Mesendoderm (in vitro differentiated cells): Measurements from ENCODE around the gene SH3RF1.

Source experiments
- DNase-seq: peaks from one replicate; pipeline ENCODE4 v3.0.0; 2013
- H2AK5ac ChIP-seq: 2 replicates; pipeline ENCODE4 v1.6.1; 2013; ENCODE audit warnings: low read length, inconsistent platforms
- H2BK120ac ChIP-seq: 2 replicates; pipeline ENCODE4 v1.6.1; 2013; ENCODE audit warnings: low read depth, mild to moderate bottlenecking, low read length, moderate library complexity, mixed read lengths
- H2BK15ac ChIP-seq: replicated peaks from 2 replicates; pipeline ENCODE4 v1.6.1; 2013; ENCODE audit warnings: low read depth, mild to moderate bottlenecking, moderate library complexity
- H2BK5ac ChIP-seq: 2 replicates; pipeline ENCODE4 v1.6.1; 2013; ENCODE audit warnings: low read length, inconsistent platforms
- H3K18ac ChIP-seq: 2 replicates; pipeline ENCODE4 v1.6.1; 2013; ENCODE audit warnings: mild to moderate bottlenecking, low read length, mixed read lengths
- H3K23ac ChIP-seq: one replicate; pipeline ENCODE4 v1.6.1; 2013; ENCODE audit warnings: low read length
- H3K27ac ChIP-seq: 2 replicates; pipeline ENCODE4 v1.5.1; 2013; ENCODE audit warnings: low read depth, mild to moderate bottlenecking, inconsistent platforms, low read length, moderate library complexity
- H3K27me3 ChIP-seq: 2 replicates; pipeline ENCODE4 v1.6.1; 2013; ENCODE audit warnings: low read length, control low read depth, mild to moderate bottlenecking, inconsistent platforms; ENCODE audit not compliant: insufficient read depth, poor library complexity
- H3K36me3 ChIP-seq: 2 replicates; pipeline ENCODE4 v1.6.1; 2013; ENCODE audit warnings: low read length, inconsistent platforms; ENCODE audit not compliant: control insufficient read depth, insufficient read depth
- H3K4ac ChIP-seq: one replicate; pipeline ENCODE4 v1.6.1; 2013; ENCODE audit warnings: low read depth, mild to moderate bottlenecking, low read length, moderate library complexity
- H3K4me1 ChIP-seq: 2 replicates; pipeline ENCODE4 v1.6.1; 2013; ENCODE audit warnings: low read depth, low read length, inconsistent platforms; ENCODE audit not compliant: control insufficient read depth
- H3K4me2 ChIP-seq: 2 replicates; pipeline ENCODE4 v1.6.1; 2013; ENCODE audit warnings: low read length
- H3K4me3 ChIP-seq: 2 replicates; pipeline ENCODE4 v1.5.1; 2013; ENCODE audit warnings: mild to moderate bottlenecking, low read length
- H3K56ac ChIP-seq: one replicate; pipeline ENCODE4 v1.6.1; 2013; ENCODE audit warnings: low read length
- H3K79me1 ChIP-seq: 2 replicates; pipeline ENCODE4 v1.6.1; 2013; ENCODE audit warnings: low read length, inconsistent platforms
- H3K79me2 ChIP-seq: 2 replicates; pipeline ENCODE4 v1.6.1; 2013; ENCODE audit warnings: mild to moderate bottlenecking, low read length; ENCODE audit not compliant: control insufficient read depth, insufficient read depth
- H3K9ac ChIP-seq: 2 replicates; pipeline ENCODE4 v1.6.1; 2013; ENCODE audit warnings: low read length, inconsistent platforms
- H4K5ac ChIP-seq: one replicate; pipeline ENCODE4 v1.6.1; 2013; ENCODE audit warnings: low read length
- H4K8ac ChIP-seq: one replicate; pipeline ENCODE4 v1.6.1; 2013; ENCODE audit warnings: low read depth, mild to moderate bottlenecking, control low read depth, low read length, moderate library complexity
- WGBS: extraction: QIAGEN DNeasy Blood & Tissue Kit; methylation state at CpG from one replicate; pipeline ENCODE4 v1.1.7; 2013; ENCODE audit warnings: low lambda C conversion rate, missing lambda C conversion rate; ENCODE audit not compliant: insufficient coverage; ENCODE audit errors: extremely low coverage; 5-methylcytosine and 5-hydroxymethylcytosine counted together

SH3RF1 gene

DNA sequence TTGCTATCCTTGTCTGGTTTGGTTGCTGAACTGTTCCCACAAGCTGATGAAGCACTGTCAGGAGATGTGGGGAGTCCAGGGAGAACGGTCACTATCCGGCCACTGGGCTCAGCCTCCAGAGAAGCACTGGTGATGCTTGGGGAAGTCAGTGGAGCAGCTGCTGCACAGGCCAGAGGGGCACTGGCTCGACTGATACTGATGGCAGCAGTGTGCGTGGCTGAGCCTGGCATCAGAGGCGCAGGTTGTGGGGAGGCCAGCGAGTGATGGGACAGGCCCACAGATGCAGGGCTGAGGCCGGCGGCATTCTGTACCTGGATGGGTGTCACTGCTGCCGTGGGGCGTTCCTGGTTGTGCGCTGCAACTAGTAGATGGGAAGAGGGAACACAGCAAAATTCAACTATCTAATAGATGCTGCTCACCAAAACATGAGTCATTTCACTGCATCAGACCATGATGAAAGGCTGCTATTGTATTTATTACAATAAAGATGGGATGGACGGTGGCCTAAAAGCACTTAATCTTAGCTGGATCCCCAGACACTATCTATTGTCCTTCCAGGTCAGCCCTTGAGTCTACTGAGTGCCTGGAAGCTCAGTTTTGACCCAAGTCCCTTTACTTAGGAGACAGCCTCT lies 154.4 kb downstream of the SH3RF1 start:
- no peak overlapping the region for H3K9ac ChIP-seq
- WGBS: no CpG with 5 or more reads among the region's 12 CpGs
- no peak overlapping the region for H3K23ac ChIP-seq
- no peak overlapping the region for H3K56ac ChIP-seq
- H2BK5ac ChIP-seq: no peak overlapping the region
- peaks cover 2% of the 10 kb centered on the region for H3K36me3 ChIP-seq
- no peak overlapping the region for H4K5ac ChIP-seq
- H2BK15ac ChIP-seq: no peak overlapping the region
- H3K4ac ChIP-seq: no peak overlapping the region
- no peaks in the 10 kb centered on the region for H3K27me3 ChIP-seq
- no peak for DNase-seq
- no peaks in the 10 kb centered on the region for H3K4me1 ChIP-seq
- no peak overlapping the region for H2BK120ac ChIP-seq
- H4K8ac ChIP-seq: no peak overlapping the region
- no peaks in the 10 kb centered on the region for H3K79me1 ChIP-seq
- H3K79me2 ChIP-seq: no peaks in the 10 kb centered on the region
- H2AK5ac ChIP-seq: no peak overlapping the region
- H3K27ac ChIP-seq: no peak overlapping the region
- H3K4me3 ChIP-seq: no peak overlapping the region
- no peak overlapping the region for H3K18ac ChIP-seq
- H3K4me2 ChIP-seq: no peak overlapping the region

DNA sequence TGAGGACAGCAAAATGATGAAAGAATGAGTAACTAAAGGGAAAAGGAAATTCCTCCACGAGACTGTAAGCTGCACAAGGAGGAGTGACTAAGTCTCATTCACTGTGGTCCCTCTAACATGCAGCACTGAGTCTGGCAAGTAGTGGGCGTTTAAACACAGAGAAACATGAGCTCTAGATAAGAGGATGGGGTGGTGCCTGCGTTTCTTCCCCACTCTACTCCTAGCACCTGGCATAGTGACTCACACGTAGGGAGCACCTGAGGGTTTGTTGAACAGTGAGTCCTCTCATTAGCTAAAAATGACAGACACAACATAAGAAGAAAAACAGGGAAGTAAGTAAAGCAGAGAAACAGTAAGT lies 154.9 kb downstream of the SH3RF1 start:
- WGBS: no CpG with 5 or more reads among the region's 4 CpGs
- H3K18ac ChIP-seq: no peak overlapping the region
- H3K56ac ChIP-seq: no peak overlapping the region
- no peaks in the 10 kb centered on the region for H3K79me2 ChIP-seq
- H3K4ac ChIP-seq: no peak overlapping the region
- H3K4me3 ChIP-seq: no peak overlapping the region
- no peak overlapping the region for H4K8ac ChIP-seq
- H3K27me3 ChIP-seq: no peaks in the 10 kb centered on the region
- H3K79me1 ChIP-seq: no peaks in the 10 kb centered on the region
- no peak overlapping the region for H2BK15ac ChIP-seq
- H4K5ac ChIP-seq: no peak overlapping the region
- H3K4me1 ChIP-seq: no peaks in the 10 kb centered on the region
- H2BK120ac ChIP-seq: no peak overlapping the region
- peaks cover 2% of the 10 kb centered on the region for H3K36me3 ChIP-seq
- no peak overlapping the region for H3K4me2 ChIP-seq
- no peak overlapping the region for H3K27ac ChIP-seq
- H3K9ac ChIP-seq: no peak overlapping the region
- peak; percentile 66 for DNase-seq
- no peak overlapping the region for H2BK5ac ChIP-seq
- no peak overlapping the region for H2AK5ac ChIP-seq
- H3K23ac ChIP-seq: no peak overlapping the region

DNA sequence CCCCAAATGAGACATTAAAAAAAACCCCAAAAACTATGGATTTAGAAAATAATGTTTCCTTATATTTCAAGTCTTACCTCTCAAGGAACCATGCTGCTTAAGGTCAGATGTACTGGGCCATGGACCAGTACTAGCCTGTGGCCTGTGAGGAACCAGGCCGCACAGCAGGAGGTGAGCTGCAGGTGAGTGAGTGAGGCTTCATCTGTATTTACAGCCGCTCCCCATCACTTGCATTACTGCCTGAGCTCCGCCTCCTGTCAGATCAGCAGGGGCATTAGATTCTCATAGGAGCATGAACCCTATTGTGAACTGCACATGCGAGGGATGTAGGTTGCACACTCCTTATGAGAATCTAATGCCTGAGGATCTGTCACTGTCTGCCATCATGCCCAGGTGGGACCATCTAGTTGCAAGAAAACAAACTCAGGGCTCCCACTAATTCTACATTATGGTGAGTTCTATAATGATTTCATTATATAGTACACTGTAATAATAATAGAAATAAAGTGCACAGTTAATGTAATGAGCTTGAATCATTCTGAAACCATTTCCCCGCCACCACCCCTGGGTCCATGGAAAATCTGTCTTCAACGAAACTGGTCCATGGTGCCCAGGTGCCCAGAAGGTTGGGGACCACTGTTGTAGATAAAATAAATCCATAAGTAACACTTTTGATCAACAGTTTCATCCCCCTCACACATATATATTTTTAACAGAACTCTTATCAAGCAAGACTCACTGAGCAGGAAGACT lies 155.4 kb downstream of the SH3RF1 start:
- no peak overlapping the region for H2BK15ac ChIP-seq
- peaks cover 2% of the 10 kb centered on the region for H3K36me3 ChIP-seq
- H3K4me1 ChIP-seq: no peaks in the 10 kb centered on the region
- no peaks in the 10 kb centered on the region for H3K79me2 ChIP-seq
- no peak overlapping the region for H3K27ac ChIP-seq
- no peak overlapping the region for H2BK120ac ChIP-seq
- H3K4me2 ChIP-seq: no peak overlapping the region
- WGBS: no CpG with 5 or more reads among the region's 6 CpGs
- no peaks in the 10 kb centered on the region for H3K79me1 ChIP-seq
- H3K4me3 ChIP-seq: no peak overlapping the region
- no peak overlapping the region for H4K8ac ChIP-seq
- H3K4ac ChIP-seq: no peak overlapping the region
- H3K27me3 ChIP-seq: no peaks in the 10 kb centered on the region
- no peak overlapping the region for H3K9ac ChIP-seq
- no peak overlapping the region for H2AK5ac ChIP-seq
- no peak overlapping the region for H2BK5ac ChIP-seq
- no peak for DNase-seq
- H3K56ac ChIP-seq: no peak overlapping the region
- H4K5ac ChIP-seq: no peak overlapping the region
- H3K18ac ChIP-seq: no peak overlapping the region
- no peak overlapping the region for H3K23ac ChIP-seq

DNA sequence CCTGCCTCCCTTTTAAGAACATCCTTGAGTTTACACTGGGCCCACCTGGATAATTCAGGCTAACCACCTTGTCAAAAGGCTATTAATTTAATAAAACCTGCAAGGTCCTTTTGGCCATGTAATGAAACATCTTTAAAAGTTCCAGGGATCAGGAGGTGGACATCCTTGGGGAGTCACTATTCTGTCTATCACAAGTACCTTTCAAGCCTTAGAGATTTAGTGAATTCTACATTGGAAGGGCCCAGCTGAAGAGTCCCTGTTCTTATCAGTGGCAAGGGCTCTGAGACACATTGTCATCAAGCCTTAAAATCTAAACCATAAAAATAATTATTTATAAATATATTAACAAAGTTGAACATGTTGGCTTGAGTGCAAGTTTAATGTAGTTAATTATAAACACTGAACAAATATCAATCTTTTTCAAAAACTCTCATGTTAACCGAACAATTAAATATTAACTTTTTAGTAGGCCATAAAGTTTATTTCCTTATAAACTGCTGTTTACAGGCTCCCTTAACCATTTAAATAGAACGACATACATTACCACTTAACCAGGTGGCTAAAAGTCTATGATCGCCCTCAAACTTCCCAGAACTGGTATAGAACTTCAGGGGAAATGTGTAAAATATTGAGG lies 156.3 kb downstream of the SH3RF1 start:
- H3K4ac ChIP-seq: no peak overlapping the region
- H3K79me2 ChIP-seq: no peaks in the 10 kb centered on the region
- H4K8ac ChIP-seq: no peak overlapping the region
- H3K36me3 ChIP-seq: peaks cover 2% of the 10 kb centered on the region
- H3K27ac ChIP-seq: no peak overlapping the region
- H3K9ac ChIP-seq: no peak overlapping the region
- H2BK5ac ChIP-seq: no peak overlapping the region
- no peaks in the 10 kb centered on the region for H3K27me3 ChIP-seq
- H3K4me3 ChIP-seq: no peak overlapping the region
- no peak overlapping the region for H3K4me2 ChIP-seq
- H4K5ac ChIP-seq: no peak overlapping the region
- no peak overlapping the region for H2AK5ac ChIP-seq
- no peak for DNase-seq
- H3K4me1 ChIP-seq: no peaks in the 10 kb centered on the region
- H3K79me1 ChIP-seq: no peaks in the 10 kb centered on the region
- H2BK120ac ChIP-seq: no peak overlapping the region
- WGBS: 100% methylated on average over 1 of the region's 3 CpGs
- H3K18ac ChIP-seq: no peak overlapping the region
- H3K56ac ChIP-seq: no peak overlapping the region
- H2BK15ac ChIP-seq: no peak overlapping the region
- no peak overlapping the region for H3K23ac ChIP-seq

DNA sequence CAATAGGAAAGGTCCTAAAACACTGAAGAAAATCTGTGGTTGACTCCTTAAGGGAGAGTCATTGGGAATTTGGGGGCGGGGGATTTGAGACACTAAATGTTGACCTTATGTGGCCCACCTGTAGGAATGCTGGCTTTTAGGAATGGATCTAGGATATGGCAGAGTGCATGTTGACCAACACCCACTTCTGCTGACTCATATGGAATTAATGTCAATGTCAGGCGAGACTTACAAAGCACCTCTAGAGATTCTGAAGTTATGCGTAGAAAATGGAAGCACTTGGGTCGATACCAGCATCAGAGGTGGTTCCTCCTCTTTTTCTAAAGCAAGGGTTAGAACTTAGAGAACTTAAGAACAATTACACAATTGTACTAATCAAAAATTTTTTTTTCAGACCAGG lies 160.1 kb downstream of the SH3RF1 start:
- no peak overlapping the region for H4K5ac ChIP-seq
- H2AK5ac ChIP-seq: no peak overlapping the region
- no peak overlapping the region for H2BK15ac ChIP-seq
- no peak overlapping the region for H2BK5ac ChIP-seq
- no peak overlapping the region for H3K27ac ChIP-seq
- no peaks in the 10 kb centered on the region for H3K27me3 ChIP-seq
- no peak overlapping the region for H3K56ac ChIP-seq
- no peaks in the 10 kb centered on the region for H3K36me3 ChIP-seq
- no peak overlapping the region for H4K8ac ChIP-seq
- no peak overlapping the region for H3K4me3 ChIP-seq
- H3K4ac ChIP-seq: no peak overlapping the region
- no peaks in the 10 kb centered on the region for H3K79me1 ChIP-seq
- H3K9ac ChIP-seq: no peak overlapping the region
- H3K4me1 ChIP-seq: no peaks in the 10 kb centered on the region
- DNase-seq: peak; percentile 21
- no peak overlapping the region for H3K4me2 ChIP-seq
- H3K18ac ChIP-seq: no peak overlapping the region
- H2BK120ac ChIP-seq: no peak overlapping the region
- no peak overlapping the region for H3K23ac ChIP-seq
- WGBS: no CpG with 5 or more reads among the region's 4 CpGs
- no peaks in the 10 kb centered on the region for H3K79me2 ChIP-seq
